ENCODE results near the gene NARF.

The NARF gene

GRCh38 chr17:82461827-82462524 is 3.4 kb downstream of the NARF start:
- peaks cover 37% of the 10 kb centered on the region for H3K36me3 ChIP-seq (ENCODE audit: control insufficient read depth, insufficient read depth, low read length)
- no peak for DNase-seq (ENCODE audit: extremely low read depth, insufficient read length)
- TF ChIP-seq, protein P1, sequence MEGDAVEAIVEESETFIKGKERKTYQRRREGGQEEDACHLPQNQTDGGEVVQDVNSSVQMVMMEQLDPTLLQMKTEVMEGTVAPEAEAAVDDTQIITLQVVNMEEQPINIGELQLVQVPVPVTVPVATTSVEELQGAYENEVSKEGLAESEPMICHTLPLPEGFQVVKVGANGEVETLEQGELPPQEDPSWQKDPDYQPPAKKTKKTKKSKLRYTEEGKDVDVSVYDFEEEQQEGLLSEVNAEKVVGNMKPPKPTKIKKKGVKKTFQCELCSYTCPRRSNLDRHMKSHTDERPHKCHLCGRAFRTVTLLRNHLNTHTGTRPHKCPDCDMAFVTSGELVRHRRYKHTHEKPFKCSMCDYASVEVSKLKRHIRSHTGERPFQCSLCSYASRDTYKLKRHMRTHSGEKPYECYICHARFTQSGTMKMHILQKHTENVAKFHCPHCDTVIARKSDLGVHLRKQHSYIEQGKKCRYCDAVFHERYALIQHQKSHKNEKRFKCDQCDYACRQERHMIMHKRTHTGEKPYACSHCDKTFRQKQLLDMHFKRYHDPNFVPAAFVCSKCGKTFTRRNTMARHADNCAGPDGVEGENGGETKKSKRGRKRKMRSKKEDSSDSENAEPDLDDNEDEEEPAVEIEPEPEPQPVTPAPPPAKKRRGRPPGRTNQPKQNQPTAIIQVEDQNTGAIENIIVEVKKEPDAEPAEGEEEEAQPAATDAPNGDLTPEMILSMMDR (IDR thresholded peaks at IDR 0.05; ENCODE audit: insufficient read depth, low read length, poor library complexity, severe bottlenecking): no peak
- no peaks in the 10 kb centered on the region for H3K27me3 ChIP-seq (replicated peaks; ENCODE audit: control insufficient read depth, insufficient read depth, low read length)
- no peak overlapping the region for H3K4me3 ChIP-seq (replicated peaks; ENCODE audit: low read depth, low read length)

DNA sequence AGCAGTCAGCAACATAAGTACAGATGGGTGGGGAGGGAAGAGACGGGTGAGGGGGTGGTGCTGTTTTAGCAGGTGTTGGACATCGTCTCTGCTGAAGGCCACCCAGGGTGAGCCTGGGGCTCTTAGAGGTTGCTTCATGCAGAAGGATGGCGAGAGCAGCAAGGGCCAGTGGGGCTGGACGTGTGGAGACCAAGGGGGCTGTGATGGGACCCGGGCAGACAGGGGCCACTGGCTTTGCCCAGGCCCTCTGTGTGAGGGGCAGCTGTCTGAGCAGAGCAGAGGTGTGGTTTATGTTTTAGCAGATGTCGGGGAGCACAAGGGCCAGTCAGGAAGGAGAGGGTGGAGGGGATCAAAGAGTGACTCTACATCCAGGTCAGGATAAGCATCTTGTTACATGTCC is 4.8 kb downstream of the NARF start:
- peaks cover 37% of the 10 kb centered on the region for H3K36me3 ChIP-seq (ENCODE audit: control insufficient read depth, insufficient read depth, low read length)
- H3K27me3 ChIP-seq (replicated peaks; ENCODE audit: control insufficient read depth, insufficient read depth, low read length): no peaks in the 10 kb centered on the region
- TF ChIP-seq, protein P1 (IDR thresholded peaks at IDR 0.05; ENCODE audit: insufficient read depth, low read length, poor library complexity, severe bottlenecking): no peak
- no peak for DNase-seq (ENCODE audit: extremely low read depth, insufficient read length)
- no peak overlapping the region for H3K4me3 ChIP-seq (replicated peaks; ENCODE audit: low read depth, low read length)

DNA sequence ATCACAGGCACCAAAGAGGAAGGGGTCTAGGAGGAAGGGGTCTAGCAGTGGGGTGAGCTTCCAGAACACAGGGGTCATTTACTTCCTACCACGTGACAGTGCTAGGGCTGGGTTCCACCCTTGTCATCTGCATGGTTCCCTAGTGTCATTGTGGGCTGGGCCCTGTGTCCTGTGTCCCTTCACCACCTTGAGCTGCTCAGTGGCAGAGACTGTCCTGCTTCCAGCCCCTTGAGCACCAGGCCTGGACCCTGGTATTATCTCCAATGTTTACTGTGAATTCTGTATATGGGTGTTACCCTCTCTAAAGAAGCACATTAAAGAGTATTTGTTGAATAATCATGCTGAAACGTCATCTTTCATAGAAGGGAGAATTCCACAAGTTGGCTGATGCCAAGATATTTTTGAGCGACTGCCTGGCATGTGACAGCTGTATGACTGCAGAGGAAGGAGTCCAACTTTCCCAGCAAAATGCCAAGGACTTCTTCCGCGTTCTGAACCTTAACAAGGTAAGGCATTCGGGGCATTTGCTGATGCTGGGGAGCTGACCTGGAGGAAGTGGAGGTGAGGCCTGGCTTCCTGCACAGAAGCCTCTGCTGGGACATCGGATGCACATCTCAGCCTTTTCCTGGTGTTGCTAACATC is 5.5 kb downstream of the NARF start:
- DNase-seq (ENCODE audit: extremely low read depth, insufficient read length): no peak
- Histone ChIP-seq H3K27me3 (replicated peaks; ENCODE audit: control insufficient read depth, insufficient read depth, low read length) (no peaks in the 10 kb centered on the region), H3K4me3 (replicated peaks; ENCODE audit: low read depth, low read length) (no peak overlapping the region), H3K36me3 (ENCODE audit: control insufficient read depth, insufficient read depth, low read length) (peaks cover 39% of the 10 kb centered on the region)
- TF ChIP-seq, protein P1 (IDR thresholded peaks at IDR 0.05; ENCODE audit: insufficient read depth, low read length, poor library complexity, severe bottlenecking): no peak

DNA sequence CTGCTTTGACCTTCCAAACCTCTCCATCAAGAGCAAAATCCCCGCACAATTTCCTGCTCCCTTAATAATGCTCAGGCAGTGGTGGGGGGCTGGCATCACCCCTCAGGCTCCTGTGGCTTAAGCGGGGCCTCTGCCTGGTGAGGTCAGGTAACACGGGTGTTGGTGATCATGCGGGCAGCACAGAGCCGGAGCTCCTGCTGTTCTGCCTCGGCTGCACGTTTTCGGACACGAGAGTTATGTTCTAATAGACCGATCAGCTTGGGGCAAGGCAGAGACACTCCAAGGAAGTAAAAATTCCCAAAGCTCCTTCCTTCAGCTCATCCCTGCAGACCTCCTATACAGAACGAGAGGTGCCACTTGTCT is 6.0 kb downstream of the NARF start:
- DNase-seq (ENCODE audit: extremely low read depth, insufficient read length): no peak
- H3K36me3 ChIP-seq (ENCODE audit: control insufficient read depth, insufficient read depth, low read length): peaks cover 39% of the 10 kb centered on the region

GRCh38 chr17:82465023-82465603 is 6.6 kb downstream of the NARF start:
- Histone ChIP-seq H3K4me3 (replicated peaks; ENCODE audit: low read depth, low read length) (no peak overlapping the region), H3K27me3 (replicated peaks; ENCODE audit: control insufficient read depth, insufficient read depth, low read length) (no peaks in the 10 kb centered on the region), H3K36me3 (ENCODE audit: control insufficient read depth, insufficient read depth, low read length) (peaks cover 40% of the 10 kb centered on the region)
- TF ChIP-seq, protein P1 (IDR thresholded peaks at IDR 0.05; ENCODE audit: insufficient read depth, low read length, poor library complexity, severe bottlenecking): no peak
- DNase-seq (ENCODE audit: extremely low read depth, insufficient read length): no peak

More for the DNA sequence above, 6.0 kb downstream of the NARF start:
- TF ChIP-seq, protein P1 (IDR thresholded peaks at IDR 0.05; ENCODE audit: insufficient read depth, low read length, poor library complexity, severe bottlenecking): no peak
- Histone ChIP-seq H3K27me3 (replicated peaks; ENCODE audit: control insufficient read depth, insufficient read depth, low read length) (no peaks in the 10 kb centered on the region), H3K4me3 (replicated peaks; ENCODE audit: low read depth, low read length) (no peak overlapping the region)

Measured in GM06990 (cell line).